GM12878 (cell line): ENCODE measurements around the gene POU2F3.

ENCODE experiments used
- BCL3 ChIP-seq: IDR thresholded peaks from 2 replicates; pipeline ENCODE4 v1.6.1; 2011; ENCODE audit warnings: borderline replicate concordance, low read depth, mild to moderate bottlenecking, moderate library complexity, low read length; ENCODE audit not compliant: insufficient read depth, poor library complexity, severe bottlenecking
- CBX5 ChIP-seq: sonication (generic); IDR thresholded peaks from 2 replicates; pipeline ENCODE4 v1.6.1; 2016; ENCODE audit warnings: low read depth, moderate library complexity, mild to moderate bottlenecking, inconsistent platforms
- CTCF ChIP-seq, 3 experiments: IDR thresholded peaks in 2 of 3; conservative IDR thresholded peaks in 1 of 3; 2 replicates each; pipeline ENCODE4 v1.5.1; 2011; ENCODE audit warnings: low read depth in 3 of 3, low read length in 3 of 3, mild to moderate bottlenecking in 3 of 3, control low read depth in 2 of 3, moderate library complexity in 2 of 3, inconsistent platforms in 1 of 3, mixed read lengths in 1 of 3; ENCODE audit not compliant: control insufficient read depth in 2 of 3, insufficient read depth in 1 of 3; ENCODE audit errors: extremely low read depth in 1 of 3
- E2F8 ChIP-seq: fragments of 450-650 bp; IDR thresholded peaks from 2 replicates; pipeline ENCODE4 v1.6.1; 2018; ENCODE audit warnings: mild to moderate bottlenecking, low read depth, moderate library complexity; ENCODE audit not compliant: partially characterized antibody
- EED ChIP-seq: sonication (generic); IDR thresholded peaks from 2 replicates; pipeline ENCODE4 v1.6.1; 2016; ENCODE audit warnings: antibody characterized with exemption, low read depth
- EP300 ChIP-seq, 2 experiments: fragments of 150-350 bp in 1 of 2; IDR thresholded peaks; 2 replicates each; pipeline ENCODE4 v1.6.1; 2011 to 2012; ENCODE audit warnings: low read depth in 2 of 2, low read length in 2 of 2, borderline replicate concordance in 1 of 2, improper control_type of control experiment in 1 of 2, inconsistent platforms in 1 of 2; ENCODE audit not compliant: control insufficient read depth in 1 of 2
- POU2F2 ChIP-seq: IDR thresholded peaks from 3 replicates; pipeline ENCODE4 v1.6.1; 2011; ENCODE audit warnings: low read depth, mild to moderate bottlenecking, low read length, borderline replicate concordance
- SPI1 ChIP-seq: IDR thresholded peaks from 2 replicates; pipeline ENCODE4 v1.6.1; 2011; ENCODE audit warnings: low read depth, mild to moderate bottlenecking, low read length, moderate library complexity, borderline replicate concordance; ENCODE audit not compliant: insufficient read depth
- TARDBP ChIP-seq: IDR thresholded peaks from 2 replicates; pipeline ENCODE4 v1.6.1; 2016; ENCODE audit warnings: borderline replicate concordance

GRCh38 chr11:120327311-120327710 is 87.4 kb downstream of the POU2F3 start:
- no peak for TF ChIP-seq CTCF (IDR thresholded peaks at IDR 0.05 in 2 of 3, conservative IDR thresholded peaks at IDR 0.05 in 1 of 3; ENCODE audit: control insufficient read depth in 2 of 3, extremely low read depth in 1 of 3, insufficient read depth in 1 of 3, low read depth in 3 of 3, low read length in 3 of 3)
- TF ChIP-seq EED, result no peak
- TF ChIP-seq TARDBP, result no peak
- TF ChIP-seq EP300 (IDR thresholded peaks at IDR 0.05; ENCODE audit: borderline replicate concordance in 1 of 2, control insufficient read depth in 1 of 2, low read depth in 2 of 2, low read length in 2 of 2), result no peak
- TF ChIP-seq POU2F2, result no peak
- TF ChIP-seq E2F8, result no peak
- TF ChIP-seq CBX5, result no peak
- no peak for TF ChIP-seq SPI1
- TF ChIP-seq BCL3, result no peak
